ENCODE data around the gene CALCB. TPM values are rescaled to one million over a fixed set of nuclear protein-coding genes. Genes with fewer than 3 reads are reported as not detected.

CALCB gene
- total and polyA plus RNA-seq, 2 of the 4 experiments (the other 2 are of a cell fraction): not detected

DNA sequence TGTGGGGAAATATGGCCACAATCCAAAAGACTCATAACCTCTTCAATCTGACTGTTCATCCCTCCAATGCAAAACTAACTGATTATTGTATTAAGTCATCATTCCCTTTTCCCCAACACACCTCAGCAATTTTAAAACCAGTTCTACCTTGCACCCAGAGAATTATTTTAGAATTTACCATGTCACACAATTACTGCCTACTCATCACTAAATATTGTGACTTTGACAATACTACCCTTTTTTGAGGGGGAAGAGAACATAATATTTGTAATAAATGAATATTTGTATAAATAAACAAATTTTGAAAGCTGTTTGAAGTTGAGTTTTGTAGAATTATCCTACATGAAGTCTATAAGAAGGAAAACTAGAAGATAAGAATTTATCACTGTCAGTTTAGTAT is 28.2 kb upstream of the CALCB start:
- Histone ChIP-seq H3K14ac (replicated peaks; ENCODE audit: low read depth, low read length) (no peak overlapping the region), H2BK15ac (ENCODE audit: low read depth, low read length) (no peak overlapping the region), H2AK9ac (replicated peaks; ENCODE audit: low read depth, low read length, poor library complexity) (no peak overlapping the region), H3K27ac (ENCODE audit: insufficient read depth, low read length) (no peak overlapping the region), H3K23ac (ENCODE audit: low read depth, low read length) (no peak overlapping the region), H3K9me1 (ENCODE audit: insufficient read depth, low read length) (no peaks in the 10 kb centered on the region), H3K27me3 (ENCODE audit: control insufficient read depth, insufficient read depth, low read length) (no peaks in the 10 kb centered on the region), H3K36me3 (ENCODE audit: control insufficient read depth, insufficient read depth, low read length) (no peaks in the 10 kb centered on the region), H3K4me3 (ENCODE audit: insufficient read depth, low read depth, low read length) (no peak overlapping the region), H3K9ac (ENCODE audit: low read depth, low read length) (no peak overlapping the region), H2AFZ (replicated peaks; ENCODE audit: low read length, poor library complexity) (no peak overlapping the region), H2AK5ac (ENCODE audit: low read depth, low read length) (no peak overlapping the region), H2BK120ac (ENCODE audit: low read depth, low read length) (no peak overlapping the region), H3K18ac (ENCODE audit: low read depth, low read length) (no peak overlapping the region), H2BK5ac (ENCODE audit: low read depth, low read length, poor library complexity, severe bottlenecking) (no peak overlapping the region), H2BK20ac (ENCODE audit: low read depth, low read length) (no peak overlapping the region), H3K56ac (ENCODE audit: extremely low read depth, insufficient read depth, low read length) (no peak overlapping the region), H4K91ac (ENCODE audit: insufficient read depth, low read depth, low read length) (no peak overlapping the region), H3K4me1 (ENCODE audit: control insufficient read depth, insufficient read depth, low read length) (no peaks in the 10 kb centered on the region), H3K4ac (ENCODE audit: low read depth, low read length) (no peak overlapping the region), H4K5ac (ENCODE audit: low read depth, low read length) (no peak overlapping the region), H4K8ac (ENCODE audit: low read depth in 2 of 2, low read length in 2 of 2) (no peak overlapping the region), H4K20me1 (ENCODE audit: insufficient read depth, low read length) (no peaks in the 10 kb centered on the region), H3K79me1 (ENCODE audit: low read depth in 1 of 2, low read length in 2 of 2) (no peaks in the 10 kb centered on the region), H3K9me3 (ENCODE audit: control insufficient read depth, insufficient read depth, low read length) (no peaks in the 10 kb centered on the region), H3K4me2 (ENCODE audit: low read depth, low read length) (no peak overlapping the region)
- TF ChIP-seq MAFK (IDR thresholded peaks at IDR 0.05; ENCODE audit: low read depth, low read length): peak; percentile 63
- TF ChIP-seq SMC3 (IDR thresholded peaks at IDR 0.05; ENCODE audit: low read depth, low read length): no peak
- no peak for DNase-seq
- no peak for ATAC-seq (ENCODE audit: low read depth)
- POLR2A ChIA-PET (ENCODE audit: unreplicated experiment): no interaction called here
- dilution Hi-C loops (cut with HindIII; ENCODE audit: low sequenced_read_pairs, unreplicated experiment) (no loop called here), intact Hi-C loops (cut with micrococcal nuclease) (no loop called here), in situ Hi-C loops (cut with MboI; ENCODE audit: low sequenced_read_pairs) (no loop called here)
- BruUV-seq (replicated peaks): no TSS peak
- CTCF ChIA-PET: no interaction called here
